HCT116 (cell line): ENCODE measurements around the gene NUMA1.

ENCODE experiments used
- CTCF ChIP-seq, 3 experiments: fragments of 200-600 bp in 1 of 3; sonication (generic) in 1 of 3; IDR thresholded peaks in 2 of 3; conservative IDR thresholded peaks in 1 of 3; 2 replicates each; pipeline ENCODE4 v1.5.1; 2012 to 2017; ENCODE audit warnings: low read depth in 2 of 3, low read length in 2 of 3, antibody characterized with exemption in 1 of 3, borderline replicate concordance in 1 of 3, control low read depth in 1 of 3, mild to moderate bottlenecking in 1 of 3, mixed read lengths in 1 of 3, mixed run types in 1 of 3, moderate library complexity in 1 of 3; ENCODE audit not compliant: insufficient read depth in 1 of 3
- EZH2 ChIP-seq: fragments of 200-600 bp; sonication (generic); IDR thresholded peaks from 2 replicates; pipeline ENCODE4 v1.6.1; 2017; ENCODE audit warnings: antibody characterized with exemption, mixed run types
- JUND ChIP-seq: IDR thresholded peaks from 2 replicates; pipeline ENCODE4 v1.6.1; 2012
- POLR2A ChIP-seq: IDR thresholded peaks from 2 replicates; pipeline ENCODE4 v1.7.0; 2011; ENCODE audit warnings: borderline replicate concordance; ENCODE audit not compliant: insufficient read depth, insufficient read length; ENCODE audit errors: extremely low read depth
- POLR2AphosphoS5 ChIP-seq: IDR thresholded peaks from 2 replicates; pipeline ENCODE4 v1.6.1; 2011; ENCODE audit warnings: mild to moderate bottlenecking, low read depth, low read length, moderate library complexity
- RAD21 ChIP-seq: IDR thresholded peaks from 2 replicates; pipeline ENCODE4 v1.6.1; 2012; ENCODE audit warnings: low read depth, mild to moderate bottlenecking
- ZBTB33 ChIP-seq: IDR thresholded peaks from 2 replicates; pipeline ENCODE4 v1.6.1; 2011; ENCODE audit warnings: mild to moderate bottlenecking, low read length, moderate library complexity; ENCODE audit not compliant: insufficient replicate concordance; ENCODE audit errors: extremely low read depth

DNA sequence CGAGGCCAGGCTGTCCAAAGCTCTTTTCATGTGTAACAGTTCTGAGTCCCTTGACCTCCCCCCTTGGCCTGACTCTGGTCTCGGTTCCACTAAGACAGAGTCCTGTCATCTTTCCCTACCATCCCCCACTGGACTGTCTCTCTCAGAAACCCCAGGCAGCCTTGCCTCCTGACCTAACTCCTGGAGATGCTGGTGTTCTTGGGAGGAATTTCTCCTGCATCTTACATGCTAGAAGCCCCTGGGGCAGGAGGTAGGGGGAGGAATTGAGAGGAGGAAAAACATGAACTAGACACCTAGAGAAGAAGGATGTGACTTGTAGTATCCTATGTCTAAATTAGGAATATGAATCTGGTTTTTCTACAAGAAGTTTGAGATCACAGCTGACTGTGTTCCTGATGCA, 82.3 kb downstream of the NUMA1 start:
- no peak for TF ChIP-seq CTCF (IDR thresholded peaks at IDR 0.05 in 2 of 3, conservative IDR thresholded peaks at IDR 0.05 in 1 of 3; ENCODE audit: borderline replicate concordance in 1 of 3, insufficient read depth in 1 of 3, low read depth in 2 of 3, low read length in 2 of 3)
- no peak for TF ChIP-seq POLR2A
- no peak for TF ChIP-seq EZH2
- TF ChIP-seq ZBTB33: no peak
- no peak for TF ChIP-seq POLR2AphosphoS5
- no peak for TF ChIP-seq JUND
- no peak for TF ChIP-seq RAD21
